Dermis blood vessel endothelial cell (primary cell): ENCODE measurements around the gene EIF4G2. TPM values are rescaled to one million over a fixed set of nuclear protein-coding genes. Genes with fewer than 3 reads are reported as not detected.

Source experiments
- DNase-seq: peaks from one replicate; pipeline ENCODE4 v3.0.0; 2010
- total RNA-seq: library from RNA; depleted of rRNA; stranded (reverse); fragments of >200 nt; gene quantifications from 2 replicates; pipeline ENCODE4 v1.2.3, GENCODE V29; 2014

EIF4G2 gene
- total RNA-seq, 1 donor from 2014 or later = 646 TPM

DNA sequence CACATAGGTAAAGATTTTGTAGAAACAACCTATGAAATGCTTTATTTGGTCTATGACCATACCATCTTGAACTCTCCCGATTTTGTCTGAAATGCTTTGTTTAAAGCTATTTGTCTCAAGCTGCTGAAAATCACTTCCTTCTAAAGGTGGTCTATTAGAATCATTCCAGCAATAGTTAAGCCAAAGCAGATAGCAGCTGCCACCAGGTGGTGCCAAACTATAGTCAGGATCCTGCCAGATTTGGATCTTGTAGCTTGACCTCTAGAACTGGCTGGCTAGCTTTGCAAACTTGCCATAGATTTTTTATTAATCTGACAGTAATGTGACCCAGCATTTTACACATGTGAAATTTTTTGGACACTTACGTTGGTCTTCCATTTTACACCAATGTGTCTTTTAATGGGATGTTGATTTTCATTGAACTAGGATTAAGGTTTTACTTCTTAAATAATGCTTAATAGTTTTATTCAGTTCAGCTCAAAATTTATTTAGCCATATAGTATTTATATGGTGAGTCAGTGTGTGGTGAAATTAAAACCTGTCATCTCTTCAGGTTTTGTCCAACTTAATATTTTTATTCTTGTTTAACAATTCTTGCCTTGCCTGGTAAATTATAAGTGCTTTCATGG, 38.0 kb downstream of the EIF4G2 start:
- peak; percentile 78 for DNase-seq

DNA sequence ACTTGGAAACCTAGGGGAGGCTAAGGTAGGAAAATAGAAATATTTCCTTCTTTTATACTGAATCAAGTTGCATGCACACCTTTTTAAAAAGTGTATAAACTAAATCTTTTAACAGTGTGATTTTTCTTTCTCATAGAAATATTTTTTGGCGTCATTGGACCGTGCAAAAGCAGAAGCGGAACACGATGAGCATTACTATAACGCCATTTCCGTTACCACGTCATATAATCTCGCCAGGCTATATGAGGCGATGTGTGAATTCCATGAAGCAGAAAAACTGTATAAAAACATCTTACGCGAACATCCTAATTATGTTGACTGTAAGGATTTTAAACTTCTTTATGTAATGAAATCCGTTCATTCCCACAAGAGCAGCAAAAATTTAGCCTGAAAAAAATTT, 44.3 kb downstream of the EIF4G2 start:
- no peak for DNase-seq

DNA sequence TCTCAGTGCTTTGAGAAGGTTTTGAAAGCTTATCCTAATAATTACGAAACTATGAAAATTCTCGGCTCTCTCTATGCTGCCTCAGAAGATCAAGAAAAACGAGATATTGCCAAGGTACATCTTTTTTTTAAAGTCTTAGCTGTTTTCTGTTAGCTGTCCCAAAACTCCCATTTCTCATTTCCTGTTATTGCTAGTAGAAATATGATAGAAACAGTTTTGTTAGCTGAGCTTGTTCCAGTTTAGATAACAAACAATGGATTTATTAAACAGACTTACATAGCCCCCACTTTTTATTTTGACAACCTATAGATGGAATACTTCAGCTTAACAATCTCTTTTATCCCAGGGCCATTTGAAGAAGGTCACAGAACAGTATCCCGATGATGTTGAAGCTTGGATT, 45.0 kb downstream of the EIF4G2 start:
- peak; percentile 15 for DNase-seq

DNA sequence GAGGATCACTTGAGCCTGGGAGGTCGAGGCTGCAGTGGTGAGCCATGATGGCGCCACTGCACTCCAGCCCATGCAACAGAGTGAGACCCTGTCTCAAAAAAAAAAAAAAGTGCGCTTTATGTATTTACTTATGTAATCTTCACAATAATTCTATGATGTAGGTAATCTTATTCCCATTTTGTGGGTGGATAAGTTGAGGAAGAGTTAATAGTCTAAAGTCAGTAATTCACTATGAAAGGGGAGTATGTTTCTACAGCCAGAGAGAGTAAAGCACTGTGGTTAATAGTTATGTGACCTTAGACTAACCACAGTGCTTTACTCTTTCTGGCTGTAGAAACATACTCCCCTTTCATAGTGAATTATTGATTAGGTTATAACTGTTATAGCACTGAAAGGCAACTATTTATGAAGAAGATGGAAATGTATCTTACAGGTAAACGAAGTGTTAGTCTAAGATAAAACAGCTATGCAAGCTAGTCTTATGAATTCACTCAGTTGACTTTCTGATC, 45.8 kb downstream of the EIF4G2 start:
- no peak for DNase-seq

DNA sequence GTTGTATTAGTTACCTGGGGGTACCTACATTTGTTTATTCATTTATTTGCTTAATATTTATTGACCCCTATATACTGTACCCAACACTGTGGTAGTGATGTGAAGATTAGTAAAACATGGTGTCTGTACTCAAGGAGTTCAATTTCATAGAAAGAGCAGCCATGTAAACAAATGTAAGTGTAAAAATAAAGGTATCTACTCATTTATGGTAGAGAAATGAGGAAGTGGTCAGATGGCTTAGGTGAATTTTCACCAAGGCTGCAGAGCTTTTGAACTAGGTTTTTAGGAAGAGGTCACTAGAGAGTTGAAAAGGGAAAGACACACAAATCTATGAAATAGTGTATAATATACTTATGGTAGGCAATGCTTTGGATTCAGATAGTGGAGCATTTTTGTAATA, 46.5 kb downstream of the EIF4G2 start:
- DNase-seq = no peak

DNA sequence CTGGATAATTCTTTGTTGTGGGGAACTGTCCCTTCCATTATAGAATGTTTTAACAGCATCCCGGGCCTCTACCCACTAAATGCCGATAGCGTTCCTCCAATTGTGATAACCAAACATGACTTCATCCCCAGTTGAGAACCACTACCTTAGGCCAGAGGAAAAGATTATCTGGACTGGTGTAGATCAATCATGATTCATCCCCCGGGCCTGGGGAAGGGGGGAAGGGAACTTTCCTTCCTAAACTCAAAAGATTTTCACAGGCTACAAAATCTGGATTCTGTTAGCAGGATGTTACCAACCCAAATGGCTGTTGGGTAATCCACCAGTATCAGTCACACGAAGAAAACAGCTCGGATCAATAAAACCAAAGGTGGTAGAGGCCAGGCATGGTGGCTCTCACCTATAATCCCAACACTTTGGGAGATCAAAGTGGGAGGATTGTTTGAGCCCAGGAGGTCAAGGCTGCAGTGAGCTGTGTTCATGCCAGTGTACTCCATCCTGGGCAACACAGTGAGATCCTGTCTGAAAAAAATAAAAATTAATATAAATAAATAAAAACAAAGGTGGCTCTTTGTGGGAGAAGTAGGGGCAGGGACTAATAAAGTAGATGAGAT, 47.5 kb downstream of the EIF4G2 start:
- DNase-seq = no peak

DNA sequence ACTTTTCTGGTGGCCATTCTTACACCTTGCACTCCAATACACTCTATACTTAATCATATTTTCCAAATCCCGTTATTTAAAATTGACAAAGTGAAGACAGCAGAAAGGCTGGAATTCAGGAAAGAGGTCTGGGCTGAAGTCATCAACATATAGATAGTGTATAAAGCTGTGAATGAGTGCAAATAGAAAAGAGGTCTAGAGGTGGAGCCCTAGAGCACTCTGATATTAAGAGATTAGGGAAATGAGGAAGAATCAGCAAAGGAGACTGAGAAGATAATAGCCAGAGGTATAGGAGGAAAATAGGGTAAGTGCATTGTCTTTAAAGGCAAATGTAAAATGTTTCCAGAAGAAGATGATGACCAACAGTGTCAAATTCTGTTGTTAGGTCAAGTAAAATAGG, 49.8 kb downstream of the EIF4G2 start:
- peak; percentile 15 for DNase-seq

DNA sequence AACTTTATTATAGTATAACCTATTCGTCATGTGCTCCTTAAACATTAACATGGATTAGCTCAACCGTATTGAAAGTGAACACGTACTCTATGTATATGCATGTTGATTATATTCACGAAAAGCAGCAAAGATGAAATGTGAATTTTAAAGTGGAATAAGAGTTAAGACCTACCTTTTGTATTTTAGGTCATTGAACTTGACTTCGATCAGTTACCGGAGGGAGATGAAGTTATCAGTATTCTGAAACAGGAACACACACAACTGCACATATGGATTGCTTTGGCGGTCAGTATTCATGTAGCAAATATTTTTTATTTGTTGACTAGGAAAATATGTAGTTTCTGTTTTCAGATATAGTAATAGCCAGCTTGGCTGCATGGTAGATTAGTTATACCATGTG, 56.2 kb downstream of the EIF4G2 start:
- no peak for DNase-seq

DNA sequence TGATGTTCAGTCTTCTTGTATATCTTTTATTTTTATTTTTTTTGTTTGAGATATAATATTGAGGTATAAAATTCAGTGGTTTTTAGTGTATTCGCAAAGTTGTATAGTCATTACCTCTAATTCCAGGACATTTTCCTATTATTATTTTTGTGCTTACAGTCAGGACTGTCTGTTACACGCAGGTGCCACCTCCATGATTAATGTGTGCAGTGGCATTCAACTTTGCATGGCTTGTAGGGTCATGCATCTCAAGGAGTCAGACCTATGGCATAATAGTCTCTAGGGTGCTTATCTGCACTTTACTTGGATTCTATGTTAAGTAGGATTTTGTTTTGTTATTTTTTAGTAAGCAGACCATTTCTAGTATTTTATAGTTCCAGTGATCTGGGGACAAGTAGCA, 56.7 kb downstream of the EIF4G2 start:
- no peak for DNase-seq

DNA sequence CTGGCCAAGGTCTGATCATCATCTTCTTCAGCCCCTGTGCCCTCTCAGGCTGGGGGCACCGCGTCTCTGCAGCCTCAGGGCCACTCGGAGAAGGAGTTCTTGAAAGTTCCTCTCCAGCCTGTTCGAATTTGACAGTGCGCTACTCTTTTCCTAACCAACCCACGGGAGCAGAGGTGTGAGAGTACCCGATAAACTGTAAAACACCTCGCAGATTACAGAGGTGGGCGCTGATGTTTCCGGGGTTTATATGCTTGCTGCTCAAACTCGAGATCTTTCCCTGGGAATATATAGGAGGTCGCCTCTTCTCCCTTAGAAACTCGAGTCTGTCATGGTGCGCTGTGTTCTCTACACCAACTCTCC, 57.2 kb downstream of the EIF4G2 start:
- no peak for DNase-seq

DNA sequence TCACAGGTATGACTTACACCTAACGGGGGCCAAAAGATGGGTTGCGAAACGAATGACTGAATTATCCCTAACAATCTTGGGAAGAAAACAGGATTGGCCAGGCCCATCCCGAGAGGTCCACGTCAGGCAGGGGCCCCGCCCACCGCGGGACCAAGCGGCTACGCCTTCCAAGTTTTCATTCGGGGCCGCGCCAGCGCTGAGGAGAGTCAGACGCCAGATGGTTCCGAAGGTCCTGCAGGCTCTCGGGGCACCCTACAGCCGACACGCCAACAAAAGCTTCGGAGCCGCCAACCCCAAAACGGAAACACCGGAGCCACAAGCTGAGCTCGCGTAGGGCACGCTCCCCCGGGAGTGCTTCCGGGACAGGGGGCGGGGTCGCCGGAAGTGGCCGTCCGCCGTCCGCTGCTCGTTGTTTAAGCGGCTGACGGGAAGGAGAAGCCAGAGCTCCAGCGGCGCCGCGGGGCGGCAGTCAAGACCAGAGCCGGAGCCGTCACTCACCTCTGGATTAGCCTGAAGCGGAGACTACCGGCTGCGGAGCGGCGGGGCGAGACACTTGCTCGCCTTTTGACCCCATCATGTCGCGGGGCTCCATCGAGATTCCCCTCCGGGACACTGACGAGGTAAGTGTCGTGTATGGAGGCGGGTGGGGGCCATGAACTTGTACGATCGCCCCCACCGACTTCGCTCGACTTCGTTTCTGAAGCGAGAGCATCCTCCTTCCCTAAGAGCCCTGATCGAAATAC, 57.7 kb downstream of the EIF4G2 start, which contains the start of gene CTR9:
Gene CTR9, plus strand, starts transcription at position 409 of the 743 bp plus-strand sequence. Its CDS starts 167 bp downstream, at position 576.
- DNase-seq = peak; percentile 95

DNA sequence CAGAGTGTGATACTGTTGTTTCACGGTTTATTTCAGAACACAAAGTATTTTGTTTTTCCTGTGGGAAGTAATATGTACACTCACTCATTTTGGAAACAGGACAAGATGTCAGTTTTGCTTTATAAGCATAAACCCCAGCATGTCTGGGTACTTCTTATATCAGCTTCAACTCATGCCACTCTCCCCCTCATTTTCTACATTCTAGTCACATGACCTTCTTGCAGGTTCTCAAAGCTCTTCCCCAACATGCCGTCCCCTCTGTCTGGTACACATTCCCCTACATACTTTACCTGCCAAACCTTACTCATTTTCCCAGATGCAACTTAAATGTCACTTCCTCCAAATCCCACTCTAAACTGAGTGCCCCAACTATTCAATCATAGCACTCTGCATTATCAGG, 59.2 kb downstream of the EIF4G2 start:
- DNase-seq = no peak

DNA sequence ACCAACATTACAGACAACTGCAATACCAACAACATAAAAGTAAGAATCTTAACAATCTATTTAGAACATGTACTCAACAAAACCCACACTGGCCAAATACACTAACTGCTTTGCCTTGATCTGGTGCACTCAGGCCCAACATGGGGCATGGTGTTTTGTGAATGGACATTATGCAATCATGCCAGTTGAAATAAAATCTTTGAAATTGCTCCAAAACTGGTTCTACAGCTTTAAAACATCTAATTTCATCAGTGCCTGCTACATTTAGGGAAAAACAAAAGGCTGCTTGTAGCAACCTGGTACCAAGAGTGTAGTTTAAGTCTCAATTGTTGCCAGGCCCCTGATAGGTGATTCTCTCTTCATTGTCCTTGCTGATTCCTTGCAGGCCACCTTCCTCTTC, 61.0 kb downstream of the EIF4G2 start:
- no peak for DNase-seq

Other genes starting within 250 kb of the EIF4G2 start
- 64.6 and 70.3 TPM in 2 replicates for gene LYVE1, start 240.3 kb downstream of the EIF4G2 start, total RNA-seq
- gene IRAG1, start 115.2 kb downstream of the EIF4G2 start, total RNA-seq = 0.51 and 0.79 TPM in 2 replicates
- 35.4 and 48.3 TPM in 2 replicates for gene CTR9, start 57.7 kb downstream of the EIF4G2 start, total RNA-seq
- gene ZBED5, start 49.1 kb upstream of the EIF4G2 start, total RNA-seq = 13.6 and 18.7 TPM in 2 replicates